WTC11 (cell line): ENCODE data around the gene IFITM5. TPM values are rescaled to one million over a fixed set of nuclear protein-coding genes. Genes with fewer than 3 reads are reported as not detected.
"Not testable (repeated sequence)": the region's sequence is repeated elsewhere in the genome, so short reads cannot be mapped to it uniquely, and the experiment has no call there.

Source experiments
- ATAC-seq: fragments of 200-7000 bp; cut with Tn5 transposase; 2 replicates; pipeline ENCODE4 v1.10.0; 2021; ENCODE audit warnings: mild to moderate bottlenecking, moderate library complexity
- CTCF ChIA-PET: fragments of 300-600 bp; sonication (Branson Sonifier 250); formaldehyde crosslinking; loops from one replicate; lab custom pipeline; 2021; ENCODE audit warnings: antibody characterized with exemption; lab: Charles Lee
- POLR2A ChIA-PET: fragments of 350-600 bp; sonication (Branson Sonifier 250); formaldehyde crosslinking; loops from one replicate; lab custom pipeline; 2021; ENCODE audit warnings: antibody characterized with exemption; lab: Charles Lee
- DNase-seq: peaks from one replicate; pipeline ENCODE4 v3.0.0; 2021; ENCODE audit warnings: low spot score
- H3K27ac Mint-ChIP-seq: 2 replicates; pipeline ENCODE4 v1.8.0; 2021; ENCODE audit warnings: mixed read lengths
- H3K27me3 Mint-ChIP-seq: 2 replicates; pipeline ENCODE4 v1.8.0; 2021; ENCODE audit warnings: low read depth, mild to moderate bottlenecking, moderate library complexity, mixed read lengths
- H3K36me3 Mint-ChIP-seq: 2 replicates; pipeline ENCODE4 v1.8.0; 2021; ENCODE audit warnings: mixed read lengths
- H3K4me1 Mint-ChIP-seq: 2 replicates; pipeline ENCODE4 v1.8.0; 2022; ENCODE audit warnings: mixed read lengths
- H3K4me3 Mint-ChIP-seq: 2 replicates; pipeline ENCODE4 v1.8.0; 2021; ENCODE audit warnings: mild to moderate bottlenecking, moderate library complexity, mixed read lengths
- H3K9me3 Mint-ChIP-seq: 2 replicates; pipeline ENCODE4 v1.8.0; 2021; ENCODE audit warnings: mixed read lengths
- ATF1 ChIP-seq: sonication (generic); formaldehyde crosslinking; IDR thresholded peaks from 2 replicates; pipeline ENCODE4 v1.8.1; 2023; ENCODE audit warnings: mild to moderate bottlenecking, moderate library complexity, missing genetic modification reagents
- CBFB ChIP-seq: sonication (generic); formaldehyde crosslinking; IDR thresholded peaks from 2 replicates; pipeline ENCODE4 v1.8.1; 2022; ENCODE audit warnings: mild to moderate bottlenecking, low read depth, missing genetic modification reagents
- FOXP1 ChIP-seq: sonication (generic); formaldehyde crosslinking; IDR thresholded peaks from 2 replicates; pipeline ENCODE4 v1.8.0; 2022; ENCODE audit warnings: missing genetic modification reagents, mild to moderate bottlenecking, moderate library complexity, borderline replicate concordance
- GTF2I ChIP-seq: fragments of 250-450 bp; sonication (Bioruptor Pico); conservative IDR thresholded peaks from 2 replicates; pipeline ENCODE4 v1.4.0; 2021; ENCODE audit warnings: mild to moderate bottlenecking
- TP53 ChIP-seq: sonication (generic); formaldehyde crosslinking; IDR thresholded peaks from 2 replicates; pipeline ENCODE4 v1.8.1; 2023; ENCODE audit warnings: mild to moderate bottlenecking, missing genetic modification reagents
- ZNF423 ChIP-seq: fragments of 250-450 bp; sonication (Bioruptor Pico); IDR thresholded peaks from 2 replicates; pipeline ENCODE4 v2.1.2; 2022; ENCODE audit warnings: mild to moderate bottlenecking, moderate library complexity
- total RNA-seq: library from RNA; stranded (reverse); gene quantifications from 3 replicates; pipeline ENCODE4 v1.2.3, GENCODE V29; 2021
- TF ChIP-seq, protein P1 (sequence below): sonication (generic); formaldehyde crosslinking; IDR thresholded peaks from 2 replicates; pipeline ENCODE4 v1.8.1; 2023; ENCODE audit warnings: mild to moderate bottlenecking, missing genetic modification reagents, moderate library complexity
- TF ChIP-seq, protein P2 (sequence below): sonication (generic); formaldehyde crosslinking; IDR thresholded peaks from 2 replicates; pipeline ENCODE4 v1.8.0; 2022; ENCODE audit warnings: mild to moderate bottlenecking, missing genetic modification reagents
- TF ChIP-seq, protein P3 (sequence below): fragments of 250-450 bp; sonication (Bioruptor Pico); conservative IDR thresholded peaks from 2 replicates; pipeline ENCODE4 v1.9.0; 2021; ENCODE audit warnings: mild to moderate bottlenecking
- TF ChIP-seq, protein P4 (sequence below): sonication (generic); formaldehyde crosslinking; IDR thresholded peaks from 2 replicates; pipeline ENCODE4 v1.8.0; 2023; ENCODE audit warnings: missing genetic modification reagents

IFITM5 gene
- total RNA-seq, 1 experiment from 2014 or later, result not detected

DNA sequence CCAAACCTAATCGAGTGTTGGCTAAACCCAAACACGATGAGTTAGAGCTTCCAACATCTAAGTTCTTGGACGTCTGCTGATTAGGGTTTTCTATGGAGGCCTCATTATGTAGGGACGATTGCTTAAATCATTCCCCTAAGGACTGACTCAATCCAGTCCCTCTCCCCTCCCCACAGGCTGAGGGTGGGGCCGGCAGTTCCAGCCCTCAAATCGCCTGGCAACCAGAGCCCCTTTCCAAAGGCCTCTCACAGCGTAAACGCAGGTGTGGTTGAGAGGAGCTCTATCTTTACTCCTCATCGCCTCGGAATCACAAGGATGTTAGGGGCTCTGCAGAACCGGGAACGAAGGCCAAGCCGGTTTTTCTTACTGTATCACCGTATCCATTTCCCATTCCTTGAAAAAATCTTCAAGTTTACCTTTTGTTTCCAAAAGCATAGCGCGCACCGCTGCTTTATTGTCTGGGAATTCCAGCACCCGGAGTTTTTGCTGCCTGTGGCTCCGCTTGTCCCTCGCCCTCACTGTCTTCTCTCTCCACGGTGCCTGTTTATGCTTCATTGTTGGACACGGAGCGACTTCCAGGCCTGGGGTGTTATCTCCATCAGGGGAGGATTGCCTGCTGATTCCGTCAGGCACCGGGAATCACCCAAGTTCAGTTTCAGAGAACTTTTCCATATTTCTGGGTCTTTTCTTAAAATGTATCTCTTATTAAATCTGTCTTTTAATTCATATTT, 35.1 kb upstream of the IFITM5 start:
- Mint-ChIP-seq H3K36me3 (peaks cover 30% of the 10 kb centered on the region), H3K9me3 (peaks cover 25% of the 10 kb centered on the region), H3K27me3 (peaks cover 10% of the 10 kb centered on the region), H3K4me3 (peak overlapping the region; percentile 59), H3K27ac (peak overlapping the region; percentile 100), H3K4me1 (peaks cover 49% of the 10 kb centered on the region)
- ChIA-PET POLR2A (interaction anchor here (0.7 to 1.6 kb wide), 4 partner anchors 9 to 21 kb away, joined by 3 to 10 read pairs (median 6); no protein-coding TSS in a partner anchor), CTCF (interaction anchor here (0.9 to 1.9 kb wide), 6 partner anchors 19 to 84 kb away, joined by 3 to 12 read pairs (median 4); partner anchors contain the start of gene IFITM2)
- ATAC-seq (peak; percentile 87), DNase-seq (peak; percentile 74)
- TF ChIP-seq ATF1 (CRISPR knock-in tag) (no peak), CBFB (CRISPR knock-in tag) (0 out of 2 replicates have a peak, but pooled peaks have one; percentile 26), FOXP1 (CRISPR knock-in tag) (no peak), ZNF423 (CRISPR knock-in tag) (0 out of 2 replicates have a peak, but pooled peaks have one; percentile 14), TP53 (CRISPR knock-in tag) (0 out of 2 replicates have a peak, but pooled peaks have one; percentile 35)
- TF ChIP-seq, protein P1, sequence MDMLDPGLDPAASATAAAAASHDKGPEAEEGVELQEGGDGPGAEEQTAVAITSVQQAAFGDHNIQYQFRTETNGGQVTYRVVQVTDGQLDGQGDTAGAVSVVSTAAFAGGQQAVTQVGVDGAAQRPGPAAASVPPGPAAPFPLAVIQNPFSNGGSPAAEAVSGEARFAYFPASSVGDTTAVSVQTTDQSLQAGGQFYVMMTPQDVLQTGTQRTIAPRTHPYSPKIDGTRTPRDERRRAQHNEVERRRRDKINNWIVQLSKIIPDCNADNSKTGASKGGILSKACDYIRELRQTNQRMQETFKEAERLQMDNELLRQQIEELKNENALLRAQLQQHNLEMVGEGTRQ (CRISPR knock-in tag), result 0 out of 2 replicates have a peak, but pooled peaks have one; percentile 18

DNA sequence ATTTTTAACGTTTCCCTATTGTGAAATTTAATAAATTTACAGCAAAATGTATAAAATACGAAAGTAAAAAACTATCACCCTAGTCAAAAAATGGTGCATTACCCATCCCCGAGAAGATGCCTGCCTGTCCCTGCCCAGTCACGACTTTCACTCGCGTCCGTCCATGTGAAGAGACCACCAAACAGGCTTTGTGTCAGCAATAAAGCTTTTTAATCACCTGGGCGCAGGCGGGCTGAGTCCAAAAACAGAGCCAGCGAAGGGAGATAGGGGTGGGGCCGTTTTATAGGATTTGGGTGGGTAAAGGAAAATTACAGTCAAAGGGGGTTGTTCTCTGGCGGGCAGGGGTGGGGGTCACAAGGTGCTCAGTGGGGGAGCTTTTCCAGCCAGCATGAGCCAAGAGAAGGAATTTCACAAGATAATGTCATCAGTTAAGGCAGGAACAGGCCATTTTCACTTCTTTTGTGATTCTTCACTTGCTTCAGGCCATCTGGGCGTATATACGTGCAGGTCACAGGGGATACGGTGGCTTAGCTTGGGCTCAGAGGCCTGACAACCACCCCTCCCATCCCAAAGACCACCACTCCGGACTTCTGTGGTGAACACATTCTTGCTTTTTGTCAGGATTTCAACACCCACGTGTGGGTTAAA, 34.4 kb upstream of the IFITM5 start:
- CTCF ChIA-PET, result interaction anchor here (0.9 to 1.9 kb wide), 7 partner anchors 19 to 83 kb away, joined by 3 to 12 read pairs (median 4); partner anchors contain the start of gene IFITM2
- POLR2A ChIA-PET, result interaction anchor here (0.7 to 1.6 kb wide), 3 partner anchors 9 to 22 kb away, joined by 3 to 10 read pairs (median 7); no protein-coding TSS in a partner anchor
- ATAC-seq, result peak; percentile 24
- DNase-seq, result not testable (repeated sequence)
- Mint-ChIP-seq H3K36me3 (peaks cover 30% of the 10 kb centered on the region), H3K4me1 (peaks cover 54% of the 10 kb centered on the region), H3K9me3 (peaks cover 30% of the 10 kb centered on the region), H3K4me3 (peak overlapping the region; percentile 59), H3K27ac (peak overlapping the region; percentile 100), H3K27me3 (peaks cover 10% of the 10 kb centered on the region)
- 0 out of 2 replicates have a peak, but pooled peaks have one; percentile 39 for TF ChIP-seq CBFB (CRISPR knock-in tag)

DNA sequence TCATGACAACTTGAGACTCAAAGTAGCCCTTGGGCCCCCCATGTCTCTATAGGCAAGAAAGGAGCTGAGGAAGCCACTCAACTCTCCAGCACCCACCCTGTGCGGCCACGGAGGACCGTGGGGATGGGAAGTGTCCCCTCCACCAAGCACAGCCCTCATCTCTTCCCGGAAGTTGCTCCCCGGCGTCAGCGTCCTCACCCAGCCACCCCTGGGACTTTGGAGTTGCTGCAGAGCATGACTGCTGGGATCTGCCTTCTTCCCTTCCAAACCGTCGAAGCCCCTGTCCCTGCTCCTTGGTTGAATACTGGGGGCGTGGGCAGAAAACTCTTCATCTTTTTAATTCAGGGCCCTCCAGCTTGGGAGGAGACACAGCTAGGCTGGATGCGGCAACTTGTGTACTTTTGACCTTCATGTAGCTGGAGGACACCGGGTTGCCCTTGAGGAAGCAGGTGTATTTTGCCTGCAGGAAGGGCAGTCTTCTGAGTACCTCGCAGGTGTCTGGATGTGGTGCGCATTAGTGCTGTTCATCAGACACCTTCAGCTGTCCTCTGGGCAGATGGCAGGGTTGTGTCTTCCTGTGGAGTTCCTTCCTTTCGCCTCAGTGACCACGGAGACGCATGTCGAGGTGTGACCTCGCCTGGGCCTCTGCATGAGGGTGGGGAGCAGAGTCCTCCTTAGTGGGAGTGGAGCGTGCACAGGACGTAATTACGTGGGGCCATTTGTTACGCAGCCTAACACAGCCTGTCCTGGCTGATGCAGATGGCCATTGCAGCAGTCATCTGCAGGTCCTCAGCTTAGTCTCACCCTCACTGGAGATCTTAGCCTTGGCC, 33.5 kb upstream of the IFITM5 start:
- peak; percentile 61; the same call in 1 of the 2 replicates for TF ChIP-seq GTF2I
- TF ChIP-seq, protein P2, sequence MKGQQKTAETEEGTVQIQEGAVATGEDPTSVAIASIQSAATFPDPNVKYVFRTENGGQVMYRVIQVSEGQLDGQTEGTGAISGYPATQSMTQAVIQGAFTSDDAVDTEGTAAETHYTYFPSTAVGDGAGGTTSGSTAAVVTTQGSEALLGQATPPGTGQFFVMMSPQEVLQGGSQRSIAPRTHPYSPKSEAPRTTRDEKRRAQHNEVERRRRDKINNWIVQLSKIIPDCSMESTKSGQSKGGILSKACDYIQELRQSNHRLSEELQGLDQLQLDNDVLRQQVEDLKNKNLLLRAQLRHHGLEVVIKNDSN (CRISPR knock-in tag), result no peak
- TF ChIP-seq, protein P3, sequence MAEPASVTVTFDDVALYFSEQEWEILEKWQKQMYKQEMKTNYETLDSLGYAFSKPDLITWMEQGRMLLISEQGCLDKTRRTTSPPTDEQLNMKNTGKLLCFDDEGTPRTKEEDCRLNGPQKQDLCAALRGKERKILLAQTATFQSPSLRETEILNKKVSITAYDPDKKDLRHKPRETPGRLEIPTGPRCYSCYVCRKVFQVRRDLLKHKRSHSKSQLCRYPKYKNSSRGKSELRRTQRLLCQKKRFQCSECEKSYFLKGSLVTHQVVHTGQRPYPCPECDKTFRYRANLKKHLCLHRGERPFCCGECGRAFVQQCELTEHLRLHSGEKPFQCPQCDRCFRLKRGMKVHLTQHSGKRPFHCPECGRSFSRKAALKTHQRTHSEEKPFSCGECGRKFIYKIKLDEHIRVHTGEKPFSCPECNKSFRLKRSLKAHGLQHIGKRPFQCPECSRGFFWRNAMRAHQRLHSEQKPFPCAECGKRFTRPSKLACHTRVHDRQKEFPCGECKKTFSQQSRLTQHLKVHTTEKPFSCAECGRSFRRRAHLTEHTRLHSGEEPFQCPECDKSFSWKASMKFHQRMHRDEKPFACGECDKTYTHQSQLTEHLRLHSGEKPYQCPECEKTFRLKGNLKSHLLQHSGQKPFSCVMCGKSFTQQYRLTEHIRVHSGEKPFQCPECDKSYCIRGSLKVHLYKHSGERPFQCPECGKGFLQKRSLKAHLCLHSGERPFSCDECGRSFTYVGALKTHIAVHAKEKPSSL (CRISPR knock-in tag), result no peak
- TF ChIP-seq, protein P4, sequence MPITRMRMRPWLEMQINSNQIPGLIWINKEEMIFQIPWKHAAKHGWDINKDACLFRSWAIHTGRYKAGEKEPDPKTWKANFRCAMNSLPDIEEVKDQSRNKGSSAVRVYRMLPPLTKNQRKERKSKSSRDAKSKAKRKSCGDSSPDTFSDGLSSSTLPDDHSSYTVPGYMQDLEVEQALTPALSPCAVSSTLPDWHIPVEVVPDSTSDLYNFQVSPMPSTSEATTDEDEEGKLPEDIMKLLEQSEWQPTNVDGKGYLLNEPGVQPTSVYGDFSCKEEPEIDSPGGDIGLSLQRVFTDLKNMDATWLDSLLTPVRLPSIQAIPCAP, result no peak
- ATAC-seq (no peak), DNase-seq (no peak)
- H3K4me3 Mint-ChIP-seq, result no peak overlapping the region
- peaks cover 30% of the 10 kb centered on the region for H3K9me3 Mint-ChIP-seq
- ChIA-PET POLR2A (no interaction called here), CTCF (interaction anchor here (0.9 to 1.9 kb wide), 2 partner anchors 23 to 82 kb away, joined by 3 to 12 read pairs; no protein-coding TSS in a partner anchor)
- H3K4me1 Mint-ChIP-seq, result peaks cover 54% of the 10 kb centered on the region
- H3K27ac Mint-ChIP-seq, result 0 out of 2 replicates have a peak overlapping the region, but pooled peaks have one; percentile 100
- H3K36me3 Mint-ChIP-seq, result peaks cover 30% of the 10 kb centered on the region
- peaks cover 10% of the 10 kb centered on the region for H3K27me3 Mint-ChIP-seq
